ENCODE results near the gene CELA3A. TPM values are rescaled to one million over a fixed set of nuclear protein-coding genes. Genes with fewer than 3 reads are reported as not detected.
A peak's percentile ranks its signal among the peaks of the same experiment; 100 is the strongest.

The CELA3A gene
- total RNA-seq, 6 donors from 2014 or later, result 7.5 to 17.0 TPM; not detected in 4

DNA sequence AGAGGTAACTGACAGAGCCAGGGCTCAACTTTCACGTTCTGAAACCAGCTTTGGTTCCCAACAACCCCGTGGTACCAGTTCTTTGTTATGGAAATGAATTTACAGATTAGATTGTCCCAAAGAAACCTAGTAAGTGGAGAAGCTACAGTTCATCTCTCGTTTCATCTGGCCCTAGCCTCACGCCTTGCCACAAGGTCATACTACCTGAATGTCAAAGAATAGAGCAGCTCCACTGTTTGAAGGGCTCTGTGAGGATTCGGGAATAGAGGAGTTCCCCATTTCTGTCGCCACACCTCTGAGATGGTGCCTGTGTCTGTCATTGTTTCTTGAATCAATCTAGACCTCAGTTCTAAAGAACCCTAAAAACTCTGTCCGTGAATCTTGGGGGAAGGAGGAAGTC lies 36.1 kb downstream of the CELA3A start:
- Histone ChIP-seq H3K4me3 (no peak overlapping the region), H3K4me1 (peaks cover 10 to 14% (median 13%) of the 10 kb centered on the region in 4 donors), H3K9me3 (no peaks in the 10 kb centered on the region), H3K27me3 (no peaks in the 10 kb centered on the region), H3K27ac (peak overlapping the region in 1 of 4 donors; percentile 3), H3K36me3 (no peaks in the 10 kb centered on the region)
- ATAC-seq (ENCODE audit: low FRiP score in 2 of 2) (no peak), DNase-seq (no peak)
- WGBS, 2 donors, result 61 to 76% methylated on average over 7 of the region's 7 CpGs
- TF ChIP-seq POLR2AphosphoS5 (IDR thresholded peaks at IDR 0.05), result no peak
- TF ChIP-seq POLR2A (IDR thresholded peaks at IDR 0.05), result no peak
- TF ChIP-seq, protein P1, sequence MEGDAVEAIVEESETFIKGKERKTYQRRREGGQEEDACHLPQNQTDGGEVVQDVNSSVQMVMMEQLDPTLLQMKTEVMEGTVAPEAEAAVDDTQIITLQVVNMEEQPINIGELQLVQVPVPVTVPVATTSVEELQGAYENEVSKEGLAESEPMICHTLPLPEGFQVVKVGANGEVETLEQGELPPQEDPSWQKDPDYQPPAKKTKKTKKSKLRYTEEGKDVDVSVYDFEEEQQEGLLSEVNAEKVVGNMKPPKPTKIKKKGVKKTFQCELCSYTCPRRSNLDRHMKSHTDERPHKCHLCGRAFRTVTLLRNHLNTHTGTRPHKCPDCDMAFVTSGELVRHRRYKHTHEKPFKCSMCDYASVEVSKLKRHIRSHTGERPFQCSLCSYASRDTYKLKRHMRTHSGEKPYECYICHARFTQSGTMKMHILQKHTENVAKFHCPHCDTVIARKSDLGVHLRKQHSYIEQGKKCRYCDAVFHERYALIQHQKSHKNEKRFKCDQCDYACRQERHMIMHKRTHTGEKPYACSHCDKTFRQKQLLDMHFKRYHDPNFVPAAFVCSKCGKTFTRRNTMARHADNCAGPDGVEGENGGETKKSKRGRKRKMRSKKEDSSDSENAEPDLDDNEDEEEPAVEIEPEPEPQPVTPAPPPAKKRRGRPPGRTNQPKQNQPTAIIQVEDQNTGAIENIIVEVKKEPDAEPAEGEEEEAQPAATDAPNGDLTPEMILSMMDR (IDR thresholded peaks at IDR 0.05), result no peak
- TF ChIP-seq EP300 (IDR thresholded peaks at IDR 0.05), result no peak

DNA sequence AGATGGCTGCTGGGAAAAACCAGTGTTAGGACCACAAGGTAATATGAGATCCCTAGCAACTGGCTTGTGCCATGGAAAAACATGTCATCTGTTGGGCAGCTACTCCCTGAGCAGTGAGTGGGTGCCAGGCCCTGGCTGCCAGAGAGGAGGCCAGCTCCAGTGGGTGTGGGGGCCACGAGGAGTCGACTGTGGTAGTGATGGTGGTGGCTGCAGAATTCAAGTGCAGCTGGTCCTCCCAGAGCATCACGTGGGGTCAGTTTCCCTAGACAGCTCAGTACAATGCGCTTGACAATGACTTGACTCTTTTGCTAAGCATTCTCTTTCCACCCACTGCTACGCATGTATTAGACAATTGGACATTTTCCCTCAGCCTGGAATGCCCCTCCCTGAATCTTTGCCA lies 36.6 kb downstream of the CELA3A start:
- ATAC-seq (ENCODE audit: low FRiP score in 2 of 2), result no peak
- Histone ChIP-seq H3K36me3 (no peaks in the 10 kb centered on the region), H3K9me3 (no peaks in the 10 kb centered on the region), H3K4me3 (no peak overlapping the region), H3K27me3 (no peaks in the 10 kb centered on the region), H3K27ac (peak overlapping the region in 1 of 4 donors; percentile 3), H3K4me1 (peaks cover 10 to 14% (median 13%) of the 10 kb centered on the region in 4 donors)
- DNase-seq, result no peak
- 72 to 96% methylated on average over 5 of the region's 5 CpGs for WGBS, 2 donors
- no peak for TF ChIP-seq POLR2A (IDR thresholded peaks at IDR 0.05)
- no peak for TF ChIP-seq POLR2AphosphoS5 (IDR thresholded peaks at IDR 0.05)
- TF ChIP-seq EP300 (IDR thresholded peaks at IDR 0.05), result no peak
- TF ChIP-seq, protein P1 (IDR thresholded peaks at IDR 0.05), result no peak

DNA sequence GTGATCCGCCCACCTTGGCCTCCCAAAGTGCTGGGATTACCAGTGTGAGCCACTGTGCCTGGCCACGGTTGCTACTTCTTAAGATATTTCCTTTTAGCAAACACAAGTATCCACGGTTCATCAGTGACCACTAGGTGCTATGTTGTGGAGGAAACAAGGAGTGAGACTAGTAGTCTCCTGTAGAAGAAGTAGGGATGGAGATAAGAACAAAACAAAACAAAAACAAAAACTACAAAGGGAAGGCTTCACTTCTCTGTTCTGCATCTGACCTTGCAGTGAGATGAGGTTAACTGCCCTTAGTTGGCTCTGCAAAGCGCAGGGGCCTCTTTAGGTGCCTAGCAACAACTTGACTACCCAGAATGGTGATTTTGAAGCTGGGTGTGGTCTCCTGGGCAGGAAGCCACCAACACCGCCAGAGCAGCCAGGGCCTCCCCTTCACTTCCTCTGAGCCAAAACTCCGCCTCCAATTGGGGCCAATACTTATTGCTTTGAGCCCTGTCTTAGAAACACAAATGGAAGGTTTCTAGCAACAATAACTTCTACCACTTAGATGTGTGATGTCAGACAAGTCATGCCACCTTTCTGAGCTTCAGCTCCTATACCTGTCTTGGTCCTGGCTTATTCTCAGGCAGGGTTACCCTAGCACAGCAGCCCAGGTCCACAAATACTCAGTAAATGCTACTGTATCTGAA lies 38.3 kb downstream of the CELA3A start:
- DNase-seq (peak in 1 of 2 donors; percentile 91), ATAC-seq (ENCODE audit: low FRiP score in 2 of 2) (peak; percentile 93 to 94)
- peaks cover 10 to 14% (median 13%) of the 10 kb centered on the region in 4 donors for H3K4me1 ChIP-seq
- WGBS, 2 donors, result 18 to 24% methylated on average over 5 to 6 of the region's 6 CpGs
- no peaks in the 10 kb centered on the region for H3K27me3 ChIP-seq
- no peaks in the 10 kb centered on the region for H3K36me3 ChIP-seq
- peak in 1 of 2 donors; percentile 3 for TF ChIP-seq POLR2AphosphoS5 (IDR thresholded peaks at IDR 0.05)
- TF ChIP-seq, protein P1 (IDR thresholded peaks at IDR 0.05), result peak in 2 of 6 experiments; percentile 15 to 23
- TF ChIP-seq EP300 (IDR thresholded peaks at IDR 0.05), result no peak
- peak in 2 of 4 donors; percentile 17 to 29 for TF ChIP-seq POLR2A (IDR thresholded peaks at IDR 0.05)
- no peaks in the 10 kb centered on the region for H3K9me3 ChIP-seq
- H3K27ac ChIP-seq, result peak overlapping the region; percentile 61 to 83 (median 74)
- peak overlapping the region in 1 of 4 donors; percentile 4 for H3K4me3 ChIP-seq

DNA sequence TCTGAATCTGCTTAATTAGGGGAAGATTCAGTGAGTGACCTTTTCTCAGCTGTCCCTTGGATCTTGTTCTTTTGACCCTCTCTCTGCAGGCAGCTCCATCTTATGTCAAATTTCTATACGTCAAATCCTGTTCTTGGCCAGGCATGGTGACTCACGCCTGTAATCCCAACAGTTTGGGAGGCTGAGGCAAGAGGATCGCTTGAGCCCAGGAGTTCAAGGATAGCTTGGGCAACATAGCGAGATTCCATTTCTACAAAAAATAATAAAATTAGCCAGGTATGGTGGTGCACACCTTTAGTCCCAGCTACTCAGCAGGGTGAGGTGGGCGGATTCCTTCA lies 38.8 kb downstream of the CELA3A start:
- Histone ChIP-seq H3K27ac (peak overlapping the region; percentile 61 to 83 (median 74)), H3K27me3 (no peaks in the 10 kb centered on the region), H3K9me3 (no peaks in the 10 kb centered on the region), H3K36me3 (no peaks in the 10 kb centered on the region), H3K4me1 (peaks cover 10 to 14% (median 13%) of the 10 kb centered on the region in 4 donors), H3K4me3 (no peak overlapping the region)
- ATAC-seq (ENCODE audit: low FRiP score in 2 of 2), result no peak
- DNase-seq, result no peak
- TF ChIP-seq, protein P1 (IDR thresholded peaks at IDR 0.05), result no peak
- no peak for TF ChIP-seq EP300 (IDR thresholded peaks at IDR 0.05)
- TF ChIP-seq POLR2A (IDR thresholded peaks at IDR 0.05), result no peak
- no peak for TF ChIP-seq POLR2AphosphoS5 (IDR thresholded peaks at IDR 0.05)
- WGBS, 2 donors, result 83 to 94% methylated on average over 5 of the region's 5 CpGs

DNA sequence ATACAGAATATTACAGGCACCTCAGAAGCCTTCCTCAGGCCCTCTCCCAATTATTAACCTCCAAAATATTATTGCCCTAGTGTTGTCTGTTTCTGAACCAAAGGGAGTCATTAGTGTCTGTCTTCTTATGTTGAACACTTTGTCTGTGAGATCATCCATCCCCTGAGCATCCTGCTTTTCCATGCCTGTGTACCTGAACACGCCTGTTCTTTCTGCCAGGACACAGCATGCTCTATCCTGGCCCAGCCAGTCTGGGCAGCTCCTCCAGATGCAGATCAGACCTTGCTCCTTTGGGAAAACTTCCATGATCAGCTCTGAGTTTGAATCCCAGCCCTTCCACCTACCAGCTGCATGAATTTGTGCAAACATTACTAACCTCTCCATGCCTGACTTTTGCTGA lies 40.0 kb downstream of the CELA3A start:
- no peaks in the 10 kb centered on the region for H3K36me3 ChIP-seq
- DNase-seq (no peak), ATAC-seq (ENCODE audit: low FRiP score in 2 of 2) (no peak)
- no peak overlapping the region for H3K27ac ChIP-seq
- TF ChIP-seq POLR2AphosphoS5 (IDR thresholded peaks at IDR 0.05), result no peak
- WGBS, 2 donors, result 95 to 100% methylated on average over 1 of the region's 1 CpG
- peaks cover 10 to 14% (median 13%) of the 10 kb centered on the region in 4 donors for H3K4me1 ChIP-seq
- no peaks in the 10 kb centered on the region for H3K27me3 ChIP-seq
- no peaks in the 10 kb centered on the region for H3K9me3 ChIP-seq
- no peak overlapping the region for H3K4me3 ChIP-seq

Measured in upper lobe of left lung (tissue), 6 donors.